Activated CD4-positive, CD25-positive, alpha-beta regulatory T cell treated with anti-CD3 and anti-CD28 coated beads, Interleukin-2, amount 50 U/mL, for 24 hours (primary cell): ENCODE results near the gene PLD5.
"Not testable (repeated sequence)": the region's sequence is repeated elsewhere in the genome, so short reads cannot be mapped to it uniquely, and the experiment has no call there.

Source experiments
- ATAC-seq, 2 donors: fragments of 150-1000 bp; cut with Tn5 transposase; one replicate each; pipeline ENCODE4 v1.10.0; 2021; ENCODE audit warnings: mild to moderate bottlenecking in 1 of 2, moderate library complexity in 1 of 2

The PLD5 gene

GRCh38 chr1:242139986-242140385, 384.5 kb downstream of the PLD5 start:
- no peak for ATAC-seq

GRCh38 chr1:242139442-242139841, 385.1 kb downstream of the PLD5 start:
- ATAC-seq: no peak

- no peak for ATAC-seq
Measured at GRCh38 chr1:242133796-242134195, 390.7 kb downstream of the PLD5 start.

GRCh38 chr1:242133351-242133750, 391.1 kb downstream of the PLD5 start:
- ATAC-seq: no peak

- no peak for ATAC-seq
Measured at GRCh38 chr1:242132121-242132817, 392.2 kb downstream of the PLD5 start.

GRCh38 chr1:242128951-242129502, 395.5 kb downstream of the PLD5 start:
- ATAC-seq: no peak

- no peak for ATAC-seq
Measured at GRCh38 chr1:242120432-242120831, 404.1 kb downstream of the PLD5 start.

GRCh38 chr1:242100921-242101320, 423.6 kb downstream of the PLD5 start:
- ATAC-seq: no peak

- not testable (repeated sequence) for ATAC-seq
Measured at GRCh38 chr1:242097283-242097682, 427.2 kb downstream of the PLD5 start.

- ATAC-seq: no peak
Measured at GRCh38 chr1:242093116-242093515, 431.4 kb downstream of the PLD5 start.

- no peak for ATAC-seq
Measured at GRCh38 chr1:242089911-242090310, 434.6 kb downstream of the PLD5 start.

- ATAC-seq: no peak
Measured at GRCh38 chr1:242088875-242089274, 435.6 kb downstream of the PLD5 start.

- ATAC-seq: no peak
Measured at GRCh38 chr1:242086706-242087105, 437.8 kb downstream of the PLD5 start.

- no peak for ATAC-seq
Measured at GRCh38 chr1:242086093-242086492, 438.4 kb downstream of the PLD5 start.

- no peak for ATAC-seq
Measured at GRCh38 chr1:242083742-242084141, 440.8 kb downstream of the PLD5 start.

GRCh38 chr1:242081446-242081845, 443.1 kb downstream of the PLD5 start:
- ATAC-seq: no peak

- ATAC-seq: no peak
Measured at GRCh38 chr1:242065813-242066212, 458.7 kb downstream of the PLD5 start.

- ATAC-seq: no peak
Measured at GRCh38 chr1:242062271-242062670, 462.2 kb downstream of the PLD5 start.

- ATAC-seq: no peak
Measured at GRCh38 chr1:242059976-242060375, 464.5 kb downstream of the PLD5 start.

GRCh38 chr1:242058582-242058981, 465.9 kb downstream of the PLD5 start:
- not testable (repeated sequence) for ATAC-seq

GRCh38 chr1:242058181-242058580, 466.3 kb downstream of the PLD5 start:
- ATAC-seq: not testable (repeated sequence)

- ATAC-seq: no peak
Measured at GRCh38 chr1:242057745-242058115, 466.8 kb downstream of the PLD5 start.

GRCh38 chr1:242056988-242057744, 467.3 kb downstream of the PLD5 start:
- ATAC-seq: no peak

- no peak for ATAC-seq
Measured at GRCh38 chr1:242055749-242056320, 468.7 kb downstream of the PLD5 start.
